GM23338 (cell line): ENCODE measurements around the gene ATF4. TPM values are rescaled to one million over a fixed set of nuclear protein-coding genes. Genes with fewer than 3 reads are reported as not detected.

ENCODE experiments used
- ATAC-seq: fragments of 200-7000 bp; cut with Tn5 transposase; 3 replicates; pipeline ENCODE4 v1.9.1; 2020
- DNase-seq: peaks from one replicate; pipeline ENCODE4 v3.0.0-alpha.2; 2015; ENCODE audit warnings: low spot score
- H2AFZ ChIP-seq: fragments of 200-600 bp; sonication (generic); 2 replicates; pipeline ENCODE4 v1.8.0; 2016; ENCODE audit warnings: antibody characterized with exemption, mild to moderate bottlenecking, moderate library complexity
- H3F3A ChIP-seq: fragments of 200-600 bp; sonication (generic); replicated peaks from 2 replicates; pipeline ENCODE4 v1.8.0; 2017; ENCODE audit warnings: antibody characterized with exemption, mixed run types, low read depth
- H3K27ac ChIP-seq: fragments of 200-600 bp; sonication (generic); 2 replicates; pipeline ENCODE4 v1.6.1; 2016; ENCODE audit warnings: low read depth
- H3K27me3 ChIP-seq: fragments of 200-600 bp; sonication (generic); 2 replicates; pipeline ENCODE4 v1.8.0; 2016; ENCODE audit warnings: mild to moderate bottlenecking, mixed run types, moderate library complexity; ENCODE audit not compliant: insufficient read depth
- H3K36me3 ChIP-seq: fragments of 200-600 bp; sonication (generic); 2 replicates; pipeline ENCODE4 v1.8.0; 2016; ENCODE audit warnings: mild to moderate bottlenecking; ENCODE audit not compliant: insufficient read depth
- H3K4me1 ChIP-seq: fragments of 200-600 bp; sonication (generic); 2 replicates; pipeline ENCODE4 v1.8.0; 2016; ENCODE audit warnings: mild to moderate bottlenecking, moderate library complexity; ENCODE audit not compliant: insufficient read depth
- H3K4me2 ChIP-seq: fragments of 200-600 bp; sonication (generic); 2 replicates; pipeline ENCODE4 v1.7.1; 2017; ENCODE audit warnings: mixed run types
- H3K4me3 ChIP-seq: fragments of 200-600 bp; sonication (generic); 2 replicates; pipeline ENCODE4 v1.6.1; 2016; ENCODE audit warnings: mixed run types
- H3K79me2 ChIP-seq: fragments of 200-600 bp; sonication (generic); replicated peaks from 2 replicates; pipeline ENCODE4 v1.8.0; 2017; ENCODE audit warnings: mild to moderate bottlenecking; ENCODE audit not compliant: insufficient read depth
- H3K9me2 ChIP-seq: fragments of 200-600 bp; sonication (generic); 2 replicates; pipeline ENCODE4 v1.8.0; 2017; ENCODE audit not compliant: insufficient read depth
- H4K20me1 ChIP-seq: fragments of 200-600 bp; sonication (generic); replicated peaks from 2 replicates; pipeline ENCODE4 v1.8.0; 2017; ENCODE audit warnings: mild to moderate bottlenecking; ENCODE audit not compliant: insufficient read depth
- H3K27ac Mint-ChIP-seq: 2 replicates; pipeline ENCODE4 v1.8.0; 2020; ENCODE audit warnings: inconsistent platforms, mild to moderate bottlenecking, moderate library complexity, mixed read lengths
- H3K27me3 Mint-ChIP-seq: 3 replicates; pipeline ENCODE4 v1.8.0; 2022; ENCODE audit warnings: low read depth, mild to moderate bottlenecking, moderate library complexity, mixed read lengths, inconsistent platforms; ENCODE audit not compliant: insufficient read depth, poor library complexity
- H3K36me3 Mint-ChIP-seq: 3 replicates; pipeline ENCODE4 v1.8.0; 2021; ENCODE audit warnings: low read depth, mild to moderate bottlenecking, inconsistent platforms, moderate library complexity, mixed read lengths
- H3K4me1 Mint-ChIP-seq: 3 replicates; pipeline ENCODE4 v1.8.0; 2020; ENCODE audit warnings: mild to moderate bottlenecking, inconsistent platforms, mixed read lengths
- H3K4me3 Mint-ChIP-seq: 3 replicates; pipeline ENCODE4 v1.8.0; 2021; ENCODE audit warnings: moderate library complexity, mild to moderate bottlenecking, inconsistent platforms, mixed read lengths
- H3K9me3 Mint-ChIP-seq: 3 replicates; pipeline ENCODE4 v1.8.0; 2020; ENCODE audit warnings: moderate library complexity, mild to moderate bottlenecking, inconsistent platforms, mixed read lengths
- CTCF ChIP-seq, 2 experiments: fragments of 200-600 bp in 1 of 2; sonication (generic) in 1 of 2; conservative IDR thresholded peaks; 2 replicates each; pipeline versions ENCODE4 v1.5.1 to v1.6.1; 2016 to 2017; ENCODE audit warnings: antibody characterized with exemption in 2 of 2, low read depth in 2 of 2, mild to moderate bottlenecking in 2 of 2, moderate library complexity in 1 of 2
- ETS1 ChIP-seq: IDR thresholded peaks from 2 replicates; pipeline ENCODE4 v1.6.1; 2016; ENCODE audit warnings: antibody characterized with exemption
- EZH2phosphoT487 ChIP-seq: fragments of 200-600 bp; sonication (generic); IDR thresholded peaks from one replicate; pipeline ENCODE4 v1.8.1; 2018; ENCODE audit warnings: antibody characterized with exemption; ENCODE audit not compliant: unreplicated experiment
- NANOG ChIP-seq: IDR thresholded peaks from 2 replicates; pipeline ENCODE4 v1.6.1; 2016; ENCODE audit warnings: antibody characterized with exemption, borderline replicate concordance
- STAT1 ChIP-seq: IDR thresholded peaks from one replicate; pipeline ENCODE4 v1.6.1; 2016; ENCODE audit warnings: antibody characterized with exemption; ENCODE audit not compliant: unreplicated experiment
- ZNF331 ChIP-seq: fragments of 250-450 bp; sonication (Bioruptor Pico); IDR thresholded peaks from 2 replicates; pipeline ENCODE4 v1.5.0; 2020; ENCODE audit warnings: low read depth, mild to moderate bottlenecking, moderate library complexity
- ZNF462 ChIP-seq: fragments of 250-450 bp; sonication (Bioruptor Pico); IDR thresholded peaks from 2 replicates; pipeline ENCODE4 v1.5.0; 2020; ENCODE audit warnings: mild to moderate bottlenecking, moderate library complexity
- polyA plus RNA-seq: library from polyadenylated mRNA; unstranded; fragments of >200 nt; fragmentation: Nextera tagmentation; extraction: Ambion mirVana; gene quantifications from 2 replicates; pipeline ENCODE4 v1.2.1, GENCODE V29; 2016
- total RNA-seq: library from RNA; depleted of rRNA; stranded (reverse); fragments of >200 nt; shearing (Covaris generic); gene quantifications from 2 replicates; pipeline ENCODE4 v1.2.3, GENCODE V29; 2014

The ATF4 gene
- total and polyA plus RNA-seq, 2 experiments from 2014 or later = 446 to 553 TPM

GRCh38 chr22:39511226-39511625 is 9.1 kb upstream of the ATF4 start (continued):
- no peak for TF ChIP-seq ZNF462
- no peak for TF ChIP-seq EZH2phosphoT487
- TF ChIP-seq ETS1 = no peak

DNA sequence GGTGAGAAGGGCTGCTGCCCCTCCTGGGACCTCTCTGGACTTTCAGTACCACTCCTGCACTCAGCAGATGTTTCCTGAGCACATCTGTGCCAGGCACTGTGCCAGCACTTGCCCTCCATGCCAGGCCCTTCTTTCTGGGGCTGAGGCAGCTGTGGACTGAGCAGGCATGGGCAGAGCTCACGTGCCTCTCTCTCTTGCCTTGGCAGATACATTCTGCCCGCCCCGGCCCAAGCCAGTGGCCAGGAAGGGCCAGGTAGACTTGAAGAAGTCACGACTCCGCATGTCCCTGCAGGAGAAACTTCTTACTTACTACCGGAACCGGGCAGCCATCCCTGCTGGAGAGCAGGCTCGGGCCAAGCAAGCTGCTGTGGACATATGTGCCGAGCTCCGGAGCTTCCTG is 8.3 kb upstream of the ATF4 start:
- H3K27me3 Mint-ChIP-seq = peaks cover 82% of the 10 kb centered on the region
- H3K36me3 ChIP-seq = peaks cover 57% of the 10 kb centered on the region
- TF ChIP-seq NANOG (no peak), STAT1 (no peak), ZNF331 (no peak), ZNF462 (no peak), CTCF (conservative IDR thresholded peaks at IDR 0.05; ENCODE audit: low read depth in 2 of 2) (no peak)

More for the DNA sequence above, 8.3 kb upstream of the ATF4 start:
- H3F3A ChIP-seq = peaks cover 25% of the 10 kb centered on the region
- H3K4me2 ChIP-seq = no peak overlapping the region
- H3K9me2 ChIP-seq = no peaks in the 10 kb centered on the region
- no peaks in the 10 kb centered on the region; the same call in 1 of the 2 replicates for H3K4me1 ChIP-seq
- Mint-ChIP-seq H3K4me3 (no peak overlapping the region), H3K36me3 (peaks cover 94% of the 10 kb centered on the region), H3K4me1 (no peaks in the 10 kb centered on the region), H3K9me3 (no peaks in the 10 kb centered on the region; the same call in 2 of the 3 replicates), H3K27ac (no peak overlapping the region)
- H3K79me2 ChIP-seq = peaks cover 17% of the 10 kb centered on the region
- no peak for ATAC-seq
- H3K27ac ChIP-seq = no peak overlapping the region
- DNase-seq = no peak
- no peak overlapping the region for H2AFZ ChIP-seq
- peaks cover 67% of the 10 kb centered on the region for H3K27me3 ChIP-seq
- peaks cover 82% of the 10 kb centered on the region for H4K20me1 ChIP-seq
- no peak overlapping the region for H3K4me3 ChIP-seq
